Natural killer cell treated with Interleukin-12 subunit alpha and Interleukin-12 subunit beta and Interleukin-15 and Interleukin-18, amount 100 ng/mL, for 72 hours (primary cell): ENCODE results near the gene SF3B5. TPM values are rescaled to one million over a fixed set of nuclear protein-coding genes. Genes with fewer than 3 reads are reported as not detected.
A peak's percentile ranks its signal among the peaks of the same experiment; 100 is the strongest.

Experiments
- ATAC-seq, 2 donors: fragments of 150-1000 bp; cut with Tn5 transposase in 1 of 2; sonication (Bioruptor Pico), chemical (Tn5 transposase) in 1 of 2; 2 replicates each; pipeline ENCODE4 v1.10.0; 2021
- DNase-seq: peaks from one replicate; pipeline ENCODE4 v3.0.0; 2022; ENCODE audit warnings: low spot score
- H3K27ac Mint-ChIP-seq, 2 donors: 1 replicate in 1 of 2; 2 replicates in 1 of 2; pipeline ENCODE4 v1.8.0; 2022; ENCODE audit warnings: mixed read lengths in 2 of 2, mild to moderate bottlenecking in 1 of 2, moderate library complexity in 1 of 2
- H3K27me3 Mint-ChIP-seq, 2 donors: 1 replicate in 1 of 2; 2 replicates in 1 of 2; pipeline ENCODE4 v1.8.0; 2022; ENCODE audit warnings: mixed read lengths in 2 of 2
- H3K36me3 Mint-ChIP-seq: one replicate; pipeline ENCODE4 v1.8.0; 2022; ENCODE audit warnings: mixed read lengths
- H3K4me1 Mint-ChIP-seq, 2 donors: 1 replicate in 1 of 2; 2 replicates in 1 of 2; pipeline ENCODE4 v1.8.0; 2022; ENCODE audit warnings: low read depth in 2 of 2, mixed read lengths in 2 of 2, mild to moderate bottlenecking in 1 of 2
- H3K4me3 Mint-ChIP-seq: one replicate; pipeline ENCODE4 v1.8.0; 2022; ENCODE audit warnings: mixed read lengths
- H3K9me3 Mint-ChIP-seq: 2 replicates; pipeline ENCODE4 v1.8.0; 2022; ENCODE audit warnings: mixed read lengths
- total RNA-seq, 2 donors: library from RNA; stranded (reverse); gene quantifications; one replicate each; pipeline ENCODE4 v1.2.3, GENCODE V29; 2022

The SF3B5 gene
- total RNA-seq, 2 donors from 2014 or later: 181 to 201 TPM

GRCh38 chr6:144127097-144127496 lies 31.7 kb upstream of the SF3B5 start:
- H3K27ac Mint-ChIP-seq: no peak overlapping the region
- no peaks in the 10 kb centered on the region for H3K9me3 Mint-ChIP-seq
- DNase-seq (no peak), ATAC-seq (no peak)
- H3K36me3 Mint-ChIP-seq: no peaks in the 10 kb centered on the region
- H3K4me1 Mint-ChIP-seq: peaks cover 26 to 49% of the 10 kb centered on the region in 2 donors
- H3K27me3 Mint-ChIP-seq: peaks cover 0 to 7% of the 10 kb centered on the region in 2 donors
- no peak overlapping the region for H3K4me3 Mint-ChIP-seq

GRCh38 chr6:144123836-144124235 lies 28.5 kb upstream of the SF3B5 start:
- Mint-ChIP-seq H3K27me3 (peaks cover 0 to 5% of the 10 kb centered on the region in 2 donors), H3K4me1 (peaks cover 15 to 25% of the 10 kb centered on the region in 2 donors), H3K36me3 (no peaks in the 10 kb centered on the region), H3K9me3 (no peaks in the 10 kb centered on the region), H3K4me3 (no peak overlapping the region), H3K27ac (peak overlapping the region in 1 of 2 donors; percentile 70)
- no peak for ATAC-seq
- no peak for DNase-seq

- H3K4me3 Mint-ChIP-seq: no peak overlapping the region
- peak overlapping the region in 1 of 2 donors; percentile 70 for H3K27ac Mint-ChIP-seq
- DNase-seq: no peak
- peaks cover 15 to 21% of the 10 kb centered on the region in 2 donors for H3K4me1 Mint-ChIP-seq
- no peaks in the 10 kb centered on the region for H3K36me3 Mint-ChIP-seq
- no peaks in the 10 kb centered on the region for H3K9me3 Mint-ChIP-seq
- ATAC-seq: no peak
- H3K27me3 Mint-ChIP-seq: peaks cover 0 to under 1% of the 10 kb centered on the region in 2 donors
Measured at GRCh38 chr6:144123421-144123820, 28.0 kb upstream of the SF3B5 start.

GRCh38 chr6:144122861-144123260 lies 27.5 kb upstream of the SF3B5 start:
- Mint-ChIP-seq H3K9me3 (no peaks in the 10 kb centered on the region), H3K4me3 (no peak overlapping the region), H3K27ac (peak overlapping the region in 1 of 2 donors; percentile 70), H3K36me3 (no peaks in the 10 kb centered on the region), H3K4me1 (peaks cover 15 to 20% of the 10 kb centered on the region in 2 donors), H3K27me3 (no peaks in the 10 kb centered on the region)
- ATAC-seq (no peak), DNase-seq (no peak)

- Mint-ChIP-seq H3K4me3 (no peak overlapping the region), H3K27ac (no peak overlapping the region), H3K9me3 (no peaks in the 10 kb centered on the region), H3K4me1 (peaks cover 13 to 17% of the 10 kb centered on the region in 2 donors), H3K27me3 (peaks cover 0 to 5% of the 10 kb centered on the region in 2 donors), H3K36me3 (no peaks in the 10 kb centered on the region)
- ATAC-seq (no peak), DNase-seq (no peak)
Measured at GRCh38 chr6:144119376-144119775, 24.0 kb upstream of the SF3B5 start.

GRCh38 chr6:144115219-144115618 lies 19.8 kb upstream of the SF3B5 start:
- Mint-ChIP-seq H3K36me3 (no peaks in the 10 kb centered on the region), H3K27ac (no peak overlapping the region), H3K27me3 (peaks cover 0 to 5% of the 10 kb centered on the region in 2 donors), H3K4me3 (no peak overlapping the region), H3K9me3 (no peaks in the 10 kb centered on the region), H3K4me1 (no peaks in the 10 kb centered on the region)
- ATAC-seq (no peak), DNase-seq (no peak)

- Mint-ChIP-seq H3K9me3 (no peaks in the 10 kb centered on the region), H3K36me3 (no peaks in the 10 kb centered on the region), H3K27ac (no peak overlapping the region), H3K4me3 (no peak overlapping the region), H3K4me1 (no peaks in the 10 kb centered on the region), H3K27me3 (peaks cover 0 to 7% of the 10 kb centered on the region in 2 donors)
- no peak for DNase-seq
- ATAC-seq: no peak
Measured at GRCh38 chr6:144113366-144113765, 18.0 kb upstream of the SF3B5 start.

- Mint-ChIP-seq H3K27me3 (peaks cover 0 to 4% of the 10 kb centered on the region in 2 donors), H3K4me3 (no peak overlapping the region), H3K36me3 (no peaks in the 10 kb centered on the region), H3K4me1 (peaks cover 8 to 9% of the 10 kb centered on the region in 2 donors), H3K9me3 (no peaks in the 10 kb centered on the region), H3K27ac (no peak overlapping the region)
- no peak for ATAC-seq
- no peak for DNase-seq
Measured at GRCh38 chr6:144110210-144110609, 14.8 kb upstream of the SF3B5 start.

GRCh38 chr6:144106206-144106605 lies 10.8 kb upstream of the SF3B5 start:
- no peak for DNase-seq
- no peaks in the 10 kb centered on the region for H3K36me3 Mint-ChIP-seq
- H3K4me3 Mint-ChIP-seq: no peak overlapping the region
- H3K27ac Mint-ChIP-seq: peak overlapping the region in 1 of 2 donors; percentile 58
- no peaks in the 10 kb centered on the region for H3K9me3 Mint-ChIP-seq
- no peak for ATAC-seq
- peaks cover 0 to 3% of the 10 kb centered on the region in 2 donors for H3K27me3 Mint-ChIP-seq
- peaks cover 12 to 13% of the 10 kb centered on the region in 2 donors for H3K4me1 Mint-ChIP-seq

GRCh38 chr6:144104898-144105487 lies 9.6 kb upstream of the SF3B5 start:
- ATAC-seq (peak; percentile 65 to 76), DNase-seq (peak; percentile 67)
- H3K36me3 Mint-ChIP-seq: no peaks in the 10 kb centered on the region
- H3K9me3 Mint-ChIP-seq: no peaks in the 10 kb centered on the region
- H3K4me1 Mint-ChIP-seq: peaks cover 12 to 13% of the 10 kb centered on the region in 2 donors
- H3K4me3 Mint-ChIP-seq: no peak overlapping the region
- peak overlapping the region in 1 of 2 donors; percentile 29 for H3K27ac Mint-ChIP-seq
- peaks cover 0 to 3% of the 10 kb centered on the region in 2 donors for H3K27me3 Mint-ChIP-seq

- peaks cover 0 to 3% of the 10 kb centered on the region in 2 donors for H3K27me3 Mint-ChIP-seq
- no peaks in the 10 kb centered on the region for H3K9me3 Mint-ChIP-seq
- no peak for ATAC-seq
- DNase-seq: no peak
- H3K36me3 Mint-ChIP-seq: no peaks in the 10 kb centered on the region
- no peak overlapping the region for H3K27ac Mint-ChIP-seq
- no peak overlapping the region for H3K4me3 Mint-ChIP-seq
- peaks cover 12 to 13% of the 10 kb centered on the region in 2 donors for H3K4me1 Mint-ChIP-seq
Measured at GRCh38 chr6:144104488-144104887, 9.1 kb upstream of the SF3B5 start.

- H3K27me3 Mint-ChIP-seq: no peaks in the 10 kb centered on the region
- H3K9me3 Mint-ChIP-seq: no peaks in the 10 kb centered on the region
Measured at GRCh38 chr6:144103026-144103563, 7.7 kb upstream of the SF3B5 start.

GRCh38 chr6:144098993-144099392 lies 3.6 kb upstream of the SF3B5 start:
- no peak for ATAC-seq
- Mint-ChIP-seq H3K9me3 (no peaks in the 10 kb centered on the region), H3K4me3 (no peak overlapping the region), H3K27me3 (no peaks in the 10 kb centered on the region), H3K36me3 (peaks cover 9% of the 10 kb centered on the region), H3K27ac (no peak overlapping the region), H3K4me1 (peaks cover 14 to 31% of the 10 kb centered on the region in 2 donors)
- DNase-seq: no peak

More at GRCh38 chr6:144103026-144103563, 7.7 kb upstream of the SF3B5 start:
- no peak for ATAC-seq
- Mint-ChIP-seq H3K4me1 (peaks cover 12 to 13% of the 10 kb centered on the region in 2 donors), H3K27ac (no peak overlapping the region), H3K36me3 (no peaks in the 10 kb centered on the region), H3K4me3 (no peak overlapping the region)
- DNase-seq: no peak

GRCh38 chr6:144094731-144095133 lies 641 bp downstream of the SF3B5 start:
- ATAC-seq: peak in 1 of 2 donors; percentile 1
- Mint-ChIP-seq H3K27me3 (no peaks in the 10 kb centered on the region), H3K36me3 (peaks cover 10% of the 10 kb centered on the region), H3K9me3 (no peaks in the 10 kb centered on the region), H3K4me1 (peaks cover 17 to 35% of the 10 kb centered on the region in 2 donors), H3K27ac (peak overlapping the region; percentile 91 to 93), H3K4me3 (peak overlapping the region; percentile 97)
- DNase-seq: no peak
